ENCODE results near the gene MECP2.

- TF ChIP-seq CTCF (conservative IDR thresholded peaks at IDR 0.05; ENCODE audit: low read depth, low read length) (no peak), EZH2 (IDR thresholded peaks at IDR 0.05; ENCODE audit: borderline replicate concordance, low read depth, low read length, poor library complexity, severe bottlenecking) (no peak)
These were observed 47.4 kb downstream of the MECP2 start for GRCh38 chrX:154050113-154050495.
